Neuronal stem cell (in vitro differentiated cells): Measurements from ENCODE around the gene ACOD1.

Experiments
- DNase-seq: peaks from one replicate; pipeline ENCODE4 v3.0.0-alpha.2; 2013; ENCODE audit warnings: low spot score
- H2AFZ ChIP-seq: one replicate; pipeline ENCODE4 v1.6.1; 2013; ENCODE audit warnings: mild to moderate bottlenecking, low read length, inconsistent platforms
- H2AK5ac ChIP-seq: 2 replicates; pipeline ENCODE4 v1.6.1; 2013; ENCODE audit warnings: low read depth, mild to moderate bottlenecking, inconsistent platforms, low read length, moderate library complexity, mixed read lengths
- H2BK120ac ChIP-seq: 2 replicates; pipeline ENCODE4 v1.6.1; 2013; ENCODE audit warnings: low read depth, mild to moderate bottlenecking, inconsistent platforms, low read length, moderate library complexity, mixed read lengths
- H2BK12ac ChIP-seq: one replicate; pipeline ENCODE4 v1.6.1; 2013; ENCODE audit warnings: low read length, inconsistent platforms
- H2BK15ac ChIP-seq: 2 replicates; pipeline ENCODE4 v1.6.1; 2013; ENCODE audit warnings: mild to moderate bottlenecking, low read length, inconsistent platforms, mixed read lengths
- H2BK5ac ChIP-seq: one replicate; pipeline ENCODE4 v1.6.1; 2013; ENCODE audit warnings: inconsistent platforms, mild to moderate bottlenecking, low read length, moderate library complexity
- H3K14ac ChIP-seq: one replicate; pipeline ENCODE4 v1.6.1; 2013; ENCODE audit warnings: low read length, inconsistent platforms
- H3K18ac ChIP-seq: 2 replicates; pipeline ENCODE4 v1.6.1; 2013; ENCODE audit warnings: low read length, inconsistent platforms
- H3K23ac ChIP-seq: 2 replicates; pipeline ENCODE4 v1.6.1; 2013; ENCODE audit warnings: low read depth, mild to moderate bottlenecking, mixed read lengths, low read length, inconsistent platforms; ENCODE audit not compliant: poor library complexity
- H3K27ac ChIP-seq: replicated peaks from 3 replicates; pipeline ENCODE4 v1.5.1; 2013; ENCODE audit warnings: low read length, inconsistent platforms
- H3K27me3 ChIP-seq, 3 experiments: 2 replicates each; pipeline ENCODE4 v1.6.1; 2013; ENCODE audit warnings: low read length in 3 of 3, mild to moderate bottlenecking in 2 of 3, inconsistent platforms in 1 of 3, low read depth in 1 of 3, mixed read lengths in 1 of 3, moderate library complexity in 1 of 3; ENCODE audit not compliant: control insufficient read depth in 3 of 3, insufficient read depth in 3 of 3
- H3K36me3 ChIP-seq, 2 donors: replicated peaks in 1 of 2; 2 replicates each; pipeline ENCODE4 v1.6.1; 2013; ENCODE audit warnings: low read length in 2 of 2; ENCODE audit not compliant: control insufficient read depth in 2 of 2, insufficient read depth in 2 of 2
- H3K4ac ChIP-seq: 2 replicates; pipeline ENCODE4 v1.6.1; 2013; ENCODE audit warnings: inconsistent platforms, mild to moderate bottlenecking, low read length, moderate library complexity
- H3K4me1 ChIP-seq, 2 donors: 1 replicate in 1 of 2; 2 replicates in 1 of 2; pipeline ENCODE4 v1.6.1; 2013; ENCODE audit warnings: low read length in 2 of 2, low read depth in 1 of 2; ENCODE audit not compliant: control insufficient read depth in 2 of 2, insufficient read depth in 1 of 2
- H3K4me2 ChIP-seq: one replicate; pipeline ENCODE4 v1.6.1; 2013; ENCODE audit warnings: mild to moderate bottlenecking, low read length, inconsistent platforms; ENCODE audit not compliant: insufficient read depth, poor library complexity, severe bottlenecking
- H3K4me3 ChIP-seq, 2 donors: 2 replicates each; pipeline ENCODE4 v1.5.1; 2013; ENCODE audit warnings: low read length in 2 of 2, mild to moderate bottlenecking in 2 of 2, inconsistent platforms in 1 of 2, moderate library complexity in 1 of 2
- H3K79me1 ChIP-seq: one replicate; pipeline ENCODE4 v1.6.1; 2013; ENCODE audit warnings: low read depth, mild to moderate bottlenecking, inconsistent platforms, low read length, moderate library complexity
- H3K9ac ChIP-seq: one replicate; pipeline ENCODE4 v1.6.1; 2013; ENCODE audit warnings: mild to moderate bottlenecking, low read depth, low read length, inconsistent platforms; ENCODE audit not compliant: poor library complexity
- H3K9me3 ChIP-seq, 2 donors: replicated peaks in 1 of 2; 2 replicates each; pipeline versions ENCODE3 to v1.6.1; 2013; ENCODE audit warnings: low read length in 2 of 2, mild to moderate bottlenecking in 2 of 2, inconsistent platforms in 1 of 2, low read depth in 1 of 2, mixed read lengths in 1 of 2, moderate library complexity in 1 of 2; ENCODE audit not compliant: control insufficient read depth in 2 of 2, insufficient read depth in 1 of 2
- H4K8ac ChIP-seq: one replicate; pipeline ENCODE4 v1.6.1; 2013; ENCODE audit warnings: low read depth, mild to moderate bottlenecking, inconsistent platforms, low read length, moderate library complexity
- H4K91ac ChIP-seq: one replicate; pipeline ENCODE4 v1.6.1; 2013; ENCODE audit warnings: low read length, low read depth, mild to moderate bottlenecking, inconsistent platforms; ENCODE audit not compliant: poor library complexity
- WGBS, 2 donors: extraction: QIAGEN DNeasy Blood & Tissue Kit; methylation state at CpG; one replicate each; pipeline ENCODE4 v1.1.7; 2013; ENCODE audit warnings: missing lambda C conversion rate in 2 of 2, mixed read lengths in 1 of 2; ENCODE audit not compliant: insufficient read length in 2 of 2, insufficient replicate concordance in 1 of 2; ENCODE audit errors: extremely low coverage in 2 of 2; 5-methylcytosine and 5-hydroxymethylcytosine counted together

ACOD1 gene

DNA sequence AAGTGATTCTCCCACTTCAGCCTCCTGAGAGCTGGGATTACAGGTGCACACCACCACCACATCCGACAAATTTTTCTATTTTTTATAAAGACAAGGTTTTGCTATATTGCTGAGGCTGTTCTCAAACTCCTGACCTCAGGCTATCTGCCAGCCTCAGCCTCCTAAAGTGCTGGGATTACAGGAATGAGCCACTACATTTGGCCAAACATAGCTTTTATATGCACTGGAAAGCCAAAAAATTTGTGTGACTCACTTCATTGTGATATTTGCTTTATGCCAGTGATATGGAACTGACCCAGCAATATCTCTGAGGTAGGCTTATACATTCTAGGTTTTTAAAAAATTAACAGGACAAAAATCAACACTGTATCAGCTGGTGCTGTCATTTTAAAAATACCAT, 26.8 kb upstream of the ACOD1 start:
- H3K27ac ChIP-seq = no peak overlapping the region
- no CpG with 5 or more reads among the region's 1 CpG for WGBS, 2 donors
- no peak overlapping the region for H2AK5ac ChIP-seq
- H3K4me2 ChIP-seq = no peak overlapping the region
- H3K36me3 ChIP-seq = no peaks in the 10 kb centered on the region
- peaks cover 0 to 1% of the 10 kb centered on the region in 2 donors for H3K4me1 ChIP-seq
- H3K4ac ChIP-seq = no peak overlapping the region
- H3K79me1 ChIP-seq = no peaks in the 10 kb centered on the region
- no peak overlapping the region for H2BK12ac ChIP-seq
- no peaks in the 10 kb centered on the region for H3K27me3 ChIP-seq
- no peak overlapping the region for H3K9ac ChIP-seq
- no peak overlapping the region for H2BK15ac ChIP-seq
- no peak for DNase-seq
- no peak overlapping the region for H2AFZ ChIP-seq
- H3K9me3 ChIP-seq = peaks cover 0 to 2% of the 10 kb centered on the region in 2 donors
- H3K23ac ChIP-seq = no peak overlapping the region
- no peak overlapping the region for H3K18ac ChIP-seq
- H2BK5ac ChIP-seq = no peak overlapping the region
- H3K4me3 ChIP-seq = no peak overlapping the region
- no peak overlapping the region for H4K91ac ChIP-seq
- no peak overlapping the region for H3K14ac ChIP-seq
- H2BK120ac ChIP-seq = no peak overlapping the region
- no peak overlapping the region for H4K8ac ChIP-seq

DNA sequence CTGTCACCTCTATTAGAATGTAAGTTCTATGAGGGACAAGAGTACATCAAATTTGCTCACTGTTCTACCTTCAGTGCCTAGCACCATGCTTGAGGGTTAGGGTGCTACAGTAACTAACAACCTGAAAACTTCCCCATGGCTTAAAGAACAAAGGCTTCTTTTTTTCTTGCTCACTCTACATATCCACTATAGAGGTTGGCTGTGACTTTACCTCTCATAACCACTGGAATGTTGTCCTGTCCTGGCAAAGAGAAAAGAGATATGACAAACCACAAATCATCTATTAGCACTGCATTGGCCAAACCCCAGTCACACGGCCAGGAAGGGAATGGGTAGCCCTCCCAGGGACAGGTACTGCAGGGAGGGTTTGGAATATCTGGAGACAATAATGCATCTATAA, 23.2 kb upstream of the ACOD1 start:
- Histone ChIP-seq H3K27me3 (no peaks in the 10 kb centered on the region), H3K23ac (no peak overlapping the region), H3K79me1 (no peaks in the 10 kb centered on the region), H2AK5ac (no peak overlapping the region), H3K18ac (no peak overlapping the region), H2BK5ac (no peak overlapping the region), H3K4me2 (no peak overlapping the region), H3K4ac (no peak overlapping the region), H2BK12ac (no peak overlapping the region), H4K8ac (no peak overlapping the region), H3K9ac (no peak overlapping the region), H3K27ac (no peak overlapping the region), H4K91ac (no peak overlapping the region), H3K9me3 (peaks cover 0 to 2% of the 10 kb centered on the region in 2 donors), H3K36me3 (no peaks in the 10 kb centered on the region), H3K14ac (no peak overlapping the region), H2BK15ac (no peak overlapping the region), H3K4me1 (no peaks in the 10 kb centered on the region), H2BK120ac (no peak overlapping the region), H2AFZ (no peak overlapping the region), H3K4me3 (no peak overlapping the region)
- DNase-seq = no peak
- no CpG with 5 or more reads among the region's 1 CpG for WGBS, 2 donors

DNA sequence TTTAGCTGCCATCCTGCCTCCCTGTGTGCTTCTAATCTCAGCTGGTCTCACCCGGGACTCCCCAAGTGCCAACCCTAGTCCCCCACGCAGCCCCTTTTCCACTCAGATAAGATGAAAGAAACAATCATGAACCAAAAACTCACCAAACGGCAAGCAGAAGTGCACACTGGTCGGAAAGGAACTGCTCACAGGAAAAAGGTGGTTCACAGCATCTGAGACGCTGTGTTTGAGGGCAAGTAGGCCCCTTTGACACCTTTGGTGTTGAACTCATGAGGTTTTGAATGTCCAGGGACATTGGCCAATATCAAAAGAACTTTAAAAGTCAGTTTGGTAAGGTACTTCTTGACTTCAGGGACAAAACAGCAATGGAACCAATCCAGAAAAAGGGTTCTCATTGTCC, 20.4 kb upstream of the ACOD1 start:
- no peak overlapping the region for H3K9ac ChIP-seq
- H2BK15ac ChIP-seq = no peak overlapping the region
- H2AK5ac ChIP-seq = no peak overlapping the region
- no peak overlapping the region for H3K4me2 ChIP-seq
- no peak overlapping the region for H3K27ac ChIP-seq
- no peak for DNase-seq
- H3K4me3 ChIP-seq = no peak overlapping the region
- H2BK120ac ChIP-seq = no peak overlapping the region
- H3K18ac ChIP-seq = no peak overlapping the region
- H3K4ac ChIP-seq = no peak overlapping the region
- H4K91ac ChIP-seq = no peak overlapping the region
- H2AFZ ChIP-seq = no peak overlapping the region
- H2BK12ac ChIP-seq = no peak overlapping the region
- H2BK5ac ChIP-seq = no peak overlapping the region
- no CpG with 5 or more reads among the region's 5 CpGs for WGBS, 2 donors
- H3K4me1 ChIP-seq = no peaks in the 10 kb centered on the region
- H3K27me3 ChIP-seq = no peaks in the 10 kb centered on the region
- no peaks in the 10 kb centered on the region for H3K79me1 ChIP-seq
- H4K8ac ChIP-seq = no peak overlapping the region
- H3K36me3 ChIP-seq = no peaks in the 10 kb centered on the region
- no peak overlapping the region for H3K14ac ChIP-seq
- peaks cover 0 to 2% of the 10 kb centered on the region in 2 donors for H3K9me3 ChIP-seq
- no peak overlapping the region for H3K23ac ChIP-seq

DNA sequence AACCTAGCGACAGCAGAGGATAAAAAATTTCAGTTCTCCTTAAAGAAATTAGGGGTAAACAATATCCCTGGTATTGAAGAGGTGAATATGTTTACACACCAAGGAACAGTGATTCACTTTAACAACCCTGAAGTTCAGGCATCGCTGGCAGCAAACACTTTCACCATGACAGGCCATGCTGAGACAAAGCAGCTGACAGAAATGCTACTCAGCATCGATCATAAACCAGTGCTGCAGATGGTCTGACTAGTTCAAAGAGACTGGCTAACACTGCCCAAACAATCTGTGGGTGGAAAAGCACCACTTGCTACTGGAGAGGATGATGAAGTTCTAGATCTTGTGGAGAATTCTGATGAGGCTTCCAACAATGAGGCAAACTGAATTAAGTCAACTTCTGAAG, 19.9 kb upstream of the ACOD1 start:
- Histone ChIP-seq H4K8ac (no peak overlapping the region), H2BK5ac (no peak overlapping the region), H3K4me1 (no peaks in the 10 kb centered on the region), H2AK5ac (no peak overlapping the region), H3K23ac (no peak overlapping the region), H3K9ac (no peak overlapping the region), H3K4me2 (no peak overlapping the region), H3K9me3 (peaks cover 0 to 2% of the 10 kb centered on the region in 2 donors), H3K79me1 (no peaks in the 10 kb centered on the region), H3K14ac (no peak overlapping the region), H3K4me3 (no peak overlapping the region), H3K18ac (no peak overlapping the region), H3K4ac (no peak overlapping the region), H3K27ac (no peak overlapping the region), H2BK15ac (no peak overlapping the region), H4K91ac (no peak overlapping the region), H3K27me3 (no peaks in the 10 kb centered on the region), H2AFZ (no peak overlapping the region), H2BK12ac (no peak overlapping the region), H3K36me3 (no peaks in the 10 kb centered on the region), H2BK120ac (no peak overlapping the region)
- WGBS, 2 donors = no CpG with 5 or more reads among the region's 3 CpGs
- DNase-seq = no peak
